Hematopoietic multipotent progenitor cell (in vitro differentiated cells): Measurements from ENCODE around the gene CRTAP. TPM values are rescaled to one million over a fixed set of nuclear protein-coding genes. Genes with fewer than 3 reads are reported as not detected.
"Not testable (repeated sequence)": the region's sequence is repeated elsewhere in the genome, so short reads cannot be mapped to it uniquely, and the experiment has no call there.

Source experiments
- DNase-seq, 3 donors: peaks; one replicate each; pipeline ENCODE4 v3.0.0-alpha.2; 2011 to 2015; ENCODE audit warnings: low read depth in 2 of 3, low spot score in 2 of 3
- small RNA-seq: library from RNA; depleted of rRNA; stranded (forward); fragments of <200 nt; gene quantifications from one replicate; pipeline ENCODE3, GENCODE V24; 2012
- total RNA-seq: library from RNA; depleted of rRNA; stranded (reverse); fragments of >200 nt; gene quantifications from one replicate; pipeline ENCODE4 v1.2.3, GENCODE V29; 2012

The CRTAP gene
- total RNA-seq, 1 donor = 35.3 TPM

DNA sequence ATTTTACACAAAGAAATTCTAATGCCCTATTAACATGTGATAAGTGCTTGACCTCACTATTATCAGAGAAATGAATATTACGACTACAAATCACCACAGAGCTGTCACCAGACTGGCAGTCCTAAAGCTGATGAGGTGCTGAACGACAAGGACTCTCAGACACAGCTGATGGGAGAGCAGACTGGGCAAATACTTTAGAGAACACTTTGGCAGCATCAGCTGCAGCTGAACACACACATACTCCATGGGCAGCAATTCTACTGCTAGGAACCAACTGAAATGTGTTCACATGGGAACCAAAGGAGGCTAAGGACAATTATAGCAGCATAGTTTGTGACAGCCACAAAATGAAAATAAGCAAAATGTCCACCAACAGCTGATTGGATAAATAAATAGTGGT, 59.3 kb downstream of the CRTAP start:
- DNase-seq = no peak

DNA sequence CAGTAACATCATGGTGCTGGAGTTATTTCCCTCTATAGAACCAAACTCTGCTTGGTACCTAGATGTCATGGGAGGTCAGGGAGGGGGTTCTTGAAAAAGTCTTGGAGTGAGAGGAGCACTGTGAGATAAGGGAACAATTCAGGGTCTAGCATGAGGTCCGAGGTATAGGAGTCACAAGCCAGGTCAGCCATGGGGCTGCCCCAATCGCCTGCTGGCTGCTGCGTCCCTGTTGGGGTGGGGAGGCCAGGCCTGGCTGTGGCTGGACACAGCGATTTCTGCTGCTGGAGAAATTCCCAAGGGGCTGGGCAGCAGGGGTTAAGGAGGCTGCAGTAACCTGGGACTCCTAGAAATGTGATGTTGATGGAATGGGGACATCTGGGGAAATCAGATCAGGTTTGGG, 59.9 kb downstream of the CRTAP start:
- DNase-seq = no peak

DNA sequence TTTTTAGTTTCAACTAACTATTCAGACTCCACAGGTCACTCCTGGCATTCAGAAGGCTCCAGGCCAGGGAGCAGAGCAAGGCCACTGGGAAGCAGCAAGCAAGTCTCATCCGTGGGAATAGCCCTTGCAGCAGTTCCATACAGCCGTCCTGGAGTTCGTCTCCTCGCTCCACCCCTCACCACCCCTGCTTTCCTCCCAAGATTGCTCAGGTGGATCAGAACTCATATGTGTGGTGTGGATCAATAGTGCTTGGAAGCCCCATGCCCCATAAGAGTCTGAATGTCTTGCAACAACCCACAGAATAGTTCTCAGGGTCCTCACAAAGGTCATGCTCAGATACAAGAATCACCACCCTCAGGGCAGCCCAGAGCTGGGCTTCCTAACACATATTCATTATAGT, 60.3 kb downstream of the CRTAP start:
- DNase-seq = no peak

DNA sequence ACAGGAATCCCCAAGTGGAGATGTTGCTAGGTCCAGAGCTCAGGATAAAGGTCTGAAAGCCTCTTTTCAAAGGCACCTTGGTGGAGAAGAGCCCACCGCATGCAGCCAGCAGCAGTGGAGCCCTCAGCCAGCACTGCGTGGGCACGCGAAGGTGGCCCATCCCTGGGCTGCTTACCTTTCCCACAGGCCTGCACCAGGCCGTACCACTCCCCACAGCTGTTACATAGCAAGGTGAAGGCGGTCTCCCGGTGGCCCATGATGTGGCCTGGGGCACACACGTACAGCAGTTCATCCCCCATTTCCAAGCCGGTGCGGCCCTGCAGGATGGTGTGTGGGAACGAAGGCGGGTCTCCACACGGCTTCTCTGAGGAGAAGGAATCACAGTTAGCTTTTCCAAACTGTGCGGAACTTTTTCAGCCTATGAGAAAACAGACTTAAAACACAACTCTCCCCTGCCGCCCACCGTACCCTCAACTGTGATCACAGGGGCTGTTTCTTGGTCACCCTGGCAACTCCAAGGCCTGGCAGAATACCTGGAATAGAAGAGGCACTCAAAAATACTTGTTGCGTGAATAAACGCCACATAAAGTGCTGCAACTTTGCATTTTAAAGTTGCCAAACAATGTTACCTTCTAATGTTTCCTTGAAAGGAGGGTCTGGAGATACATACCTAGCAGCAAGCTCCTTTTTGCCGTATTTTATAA, 61.0 kb downstream of the CRTAP start:
- DNase-seq = no peak

DNA sequence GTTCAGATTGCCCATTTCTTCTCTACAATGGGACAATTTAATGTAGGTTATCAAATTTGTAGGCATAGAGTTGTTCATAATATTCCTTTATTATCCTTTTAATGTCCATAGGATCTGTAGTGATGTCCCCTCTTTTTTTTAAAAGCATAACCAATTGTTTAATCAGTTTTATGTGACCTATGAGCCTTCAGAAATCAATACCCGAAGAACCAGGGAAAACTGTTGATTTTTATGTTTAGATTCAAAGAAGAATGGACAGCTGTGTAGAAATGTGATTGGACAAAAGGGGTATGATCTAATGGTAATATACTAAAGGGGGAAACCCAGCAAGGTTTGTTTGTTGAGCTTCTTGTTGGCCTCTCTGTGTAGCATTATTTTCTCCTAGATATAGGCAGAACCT, 65.3 kb downstream of the CRTAP start:
- no peak for DNase-seq

DNA sequence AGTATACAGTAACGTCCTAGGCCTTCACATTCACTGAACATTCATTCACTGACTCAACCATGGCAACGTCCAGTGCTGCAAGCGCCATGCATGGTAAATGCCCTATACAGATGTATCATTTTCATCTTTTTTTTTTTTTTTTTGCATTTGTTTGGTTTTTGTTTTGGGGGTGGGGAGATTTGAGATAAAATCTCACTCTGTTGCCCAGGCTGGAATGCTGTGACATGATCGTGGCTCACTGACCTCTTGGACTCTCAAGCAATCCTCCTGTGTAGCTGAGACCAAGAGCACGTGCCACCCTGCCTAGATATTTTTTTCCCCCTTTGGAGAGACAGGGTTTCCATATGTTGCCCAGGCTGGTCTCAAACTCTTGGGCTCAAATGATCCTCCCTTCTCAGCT, 67.4 kb downstream of the CRTAP start:
- DNase-seq = no peak

DNA sequence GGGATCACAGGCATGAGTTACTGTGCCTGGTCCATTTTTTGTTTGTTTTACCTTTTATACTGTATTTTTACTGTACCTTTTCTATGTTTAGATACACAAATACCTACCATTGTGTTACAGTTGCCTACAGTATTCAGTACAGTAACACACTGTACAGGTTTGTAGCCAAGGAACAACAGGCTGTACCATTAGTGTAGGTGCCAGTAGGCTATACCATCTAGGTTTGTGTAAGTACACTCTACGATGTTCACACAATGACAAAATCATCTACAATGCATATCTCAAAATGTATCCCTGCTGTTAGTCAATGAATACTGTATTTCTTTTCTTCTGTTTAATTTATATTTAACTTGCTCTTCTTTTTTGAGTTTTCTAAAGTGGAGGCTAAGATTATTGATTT, 67.8 kb downstream of the CRTAP start:
- not testable (repeated sequence) for DNase-seq

DNA sequence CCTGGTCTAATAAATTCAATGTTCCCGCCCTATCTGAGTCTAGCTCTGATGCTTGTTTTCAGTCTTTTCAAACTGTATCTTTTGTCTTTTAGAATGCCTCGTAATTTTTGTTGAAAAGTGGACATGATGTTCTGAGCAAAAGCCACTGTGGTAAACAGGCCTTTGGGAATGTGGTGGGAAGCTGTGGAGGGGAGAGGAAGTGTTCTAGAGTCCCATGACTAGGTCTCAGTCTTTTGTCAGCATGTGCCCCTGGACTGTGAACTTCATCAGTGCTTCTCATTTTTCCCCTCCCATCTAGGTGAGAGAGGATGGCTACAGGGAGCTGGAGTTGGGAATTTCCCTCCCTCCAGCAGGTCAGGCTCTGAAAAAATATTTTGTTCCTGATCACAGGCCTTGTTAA, 71.0 kb downstream of the CRTAP start:
- no peak for DNase-seq

DNA sequence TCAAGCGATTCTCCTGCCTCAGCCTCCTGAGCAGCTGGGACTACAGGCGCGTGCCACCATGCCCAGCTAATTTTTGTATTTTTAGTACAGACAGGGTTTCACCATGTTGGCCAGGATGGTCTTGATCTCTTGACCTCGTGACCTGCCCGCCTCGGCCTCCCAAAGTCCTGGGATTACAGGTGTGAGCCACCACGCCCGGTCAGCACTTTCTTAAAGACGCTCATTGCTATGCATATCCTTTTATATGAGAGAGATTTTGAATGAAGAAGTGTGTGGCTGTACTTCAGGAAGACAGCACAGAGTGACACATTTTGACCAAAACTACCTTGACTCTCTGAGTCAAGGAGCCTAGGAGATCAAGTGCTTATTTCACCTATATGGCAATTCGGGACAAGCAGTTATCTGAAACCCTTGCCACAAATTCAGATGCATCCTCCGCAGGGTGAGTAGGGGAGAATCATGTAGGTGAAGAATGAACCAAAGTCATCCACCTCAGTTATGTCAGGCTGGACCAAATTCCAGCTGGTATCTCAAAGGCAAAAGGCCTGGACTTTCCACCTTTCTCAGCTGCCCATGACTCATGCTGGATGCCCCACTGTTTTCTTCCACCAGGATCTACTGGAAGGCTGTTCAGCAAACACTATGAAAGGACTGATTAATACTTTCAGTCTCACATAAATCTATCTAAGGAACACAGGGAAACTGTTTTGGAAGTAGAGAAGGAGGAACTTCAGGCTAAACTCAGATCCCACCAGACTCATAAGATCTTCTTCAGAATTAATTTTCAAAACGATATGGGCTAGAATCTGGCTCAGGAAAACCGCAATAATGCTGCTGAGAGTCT, 72.9 kb downstream of the CRTAP start:
- no peak for DNase-seq

DNA sequence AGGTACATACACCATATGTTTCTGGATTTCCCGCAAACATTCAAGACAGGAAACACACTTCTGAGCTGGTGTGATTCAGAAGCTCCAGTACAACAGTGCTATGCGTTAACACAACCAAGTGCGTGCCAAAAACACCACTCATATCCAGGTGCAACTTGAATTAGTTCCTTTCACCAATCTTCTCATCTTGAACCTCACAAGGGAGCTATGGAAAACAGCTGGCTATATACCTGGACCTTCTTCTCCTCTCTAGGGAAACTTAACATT, 73.5 kb downstream of the CRTAP start:
- DNase-seq = peak in 1 of 3 donors; percentile 9

DNA sequence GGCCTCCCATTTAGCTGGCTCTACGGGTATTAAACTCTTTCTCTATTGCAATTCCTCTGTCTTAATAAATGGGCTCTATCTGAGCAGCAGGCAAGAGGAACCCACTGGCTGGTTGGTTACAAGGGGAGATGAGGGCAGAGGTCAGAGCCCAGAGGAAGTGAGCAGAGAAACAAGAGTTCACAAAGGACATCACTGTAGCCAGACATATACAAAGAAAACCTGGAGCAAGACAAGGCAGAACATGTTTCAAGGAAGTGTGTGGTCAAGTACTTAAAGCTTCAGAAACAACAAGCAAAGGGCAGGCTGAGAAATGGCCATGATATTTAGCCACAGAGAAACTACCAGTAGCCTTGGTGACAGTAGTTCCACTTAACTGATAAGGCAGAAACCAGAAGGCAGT, 80.5 kb downstream of the CRTAP start:
- DNase-seq = no peak

DNA sequence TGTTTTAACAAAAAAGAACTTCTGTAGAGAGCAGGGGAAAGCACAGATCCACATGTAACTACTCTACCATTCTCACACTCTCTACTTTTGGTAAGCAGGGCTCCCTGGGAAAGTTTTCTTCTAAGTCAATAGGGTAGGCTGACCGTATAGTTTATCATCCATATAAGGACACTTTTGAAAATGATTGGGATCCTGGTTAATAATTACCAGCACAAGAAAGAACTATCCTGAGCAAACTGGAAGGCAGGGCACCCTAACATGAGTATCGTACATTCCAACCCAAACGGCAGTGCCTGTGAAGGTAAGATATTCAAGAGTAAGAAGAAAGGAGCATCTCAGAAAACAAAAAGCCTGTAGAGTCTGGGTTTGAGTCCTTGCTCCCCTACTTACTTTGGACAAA, 82.7 kb downstream of the CRTAP start:
- no peak for DNase-seq

Small RNAs within 50 kb of the gene (small RNA-seq; reads per million reads assigned to genes)
- gene AC123900.1 (not detected), gene RN7SL296P (not detected), gene SUMO2P10 (not detected)

Other genes starting within 250 kb of the CRTAP start
- 0.27 TPM for gene CCR4, start 162.4 kb upstream of the CRTAP start, total RNA-seq
- gene GLB1, start 16.9 kb upstream of the CRTAP start, total RNA-seq = 31.0 TPM
- 13.5 TPM for gene TMPPE, start 16.9 kb upstream of the CRTAP start, total RNA-seq
- under 0.01 TPM for gene SUSD5, start 104.8 kb downstream of the CRTAP start, total RNA-seq
- gene FBXL2, start 163.4 kb downstream of the CRTAP start, total RNA-seq = 1.9 TPM